ENCODE measurements around the gene CACNA1C.

CACNA1C gene

DNA sequence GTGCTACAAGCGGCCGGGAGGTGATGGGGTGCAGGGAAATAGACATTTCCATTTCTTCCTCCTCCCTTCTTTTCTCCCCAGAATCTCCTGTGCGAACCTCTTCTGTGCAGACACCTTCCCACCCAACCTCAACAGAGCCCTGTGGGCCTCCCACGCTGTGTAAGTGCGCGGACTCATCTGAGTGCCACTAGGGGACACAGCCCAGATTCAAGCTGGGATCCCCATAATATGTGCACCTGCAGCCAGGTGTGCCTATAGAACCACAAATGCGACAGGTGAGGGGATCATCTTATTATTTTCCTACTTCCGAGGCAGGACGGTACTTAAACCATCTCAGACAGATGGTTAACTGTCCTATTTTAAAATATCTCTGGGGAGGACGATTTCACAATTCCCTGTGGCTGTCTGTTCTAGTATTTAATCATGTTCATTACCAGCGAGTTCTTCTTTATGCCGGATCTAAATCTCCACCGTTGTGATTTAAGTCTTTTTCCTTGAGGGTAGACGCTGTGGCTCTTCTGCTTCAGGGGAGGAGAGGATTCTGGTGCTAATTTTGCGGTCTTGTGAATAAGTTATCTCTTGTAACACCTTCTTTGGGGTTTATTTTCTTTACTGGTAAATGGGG lies 17.2 kb upstream of the CACNA1C start:
- no peak for DNase-seq (ENCODE audit: low read depth)

DNA sequence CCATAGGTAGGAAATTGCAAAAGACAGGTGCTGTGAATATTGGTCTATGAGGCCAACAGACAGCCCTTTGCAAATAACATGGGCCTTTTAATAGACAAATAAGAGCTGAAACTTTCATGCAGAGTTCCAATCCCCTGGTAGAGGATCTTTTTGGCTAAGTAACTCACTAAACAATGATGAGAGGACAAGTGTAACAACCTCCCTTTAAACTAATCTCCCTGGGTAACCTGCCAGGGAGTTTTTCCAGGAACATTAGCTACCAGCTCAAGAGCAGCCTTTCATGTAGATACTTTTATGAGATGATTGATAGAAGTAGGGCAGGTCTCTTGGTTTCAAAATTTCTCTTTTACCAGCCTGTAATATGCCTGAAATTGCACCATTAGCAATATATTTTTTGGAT lies 13.8 kb upstream of the CACNA1C start:
- DNase-seq (ENCODE audit: low read depth): no peak

DNA sequence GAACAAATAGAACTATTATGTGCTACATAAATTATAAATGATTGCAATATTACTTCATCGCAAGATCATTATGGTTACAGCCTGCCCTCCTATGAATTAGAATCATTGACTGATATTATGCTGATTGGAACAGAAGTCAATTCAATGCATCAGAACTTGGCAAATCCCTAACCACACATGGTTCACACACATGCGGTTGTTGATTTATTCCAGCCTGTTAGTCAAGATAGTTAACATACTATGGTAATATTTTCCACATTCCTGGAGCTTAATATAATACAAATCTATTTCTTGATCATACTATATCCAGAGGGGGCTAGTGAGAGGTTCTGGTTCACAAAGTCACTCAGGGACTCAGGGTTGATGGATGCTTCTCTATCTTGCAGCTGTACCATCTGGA lies 9.7 kb upstream of the CACNA1C start:
- no peak for DNase-seq (ENCODE audit: low read depth)

DNA sequence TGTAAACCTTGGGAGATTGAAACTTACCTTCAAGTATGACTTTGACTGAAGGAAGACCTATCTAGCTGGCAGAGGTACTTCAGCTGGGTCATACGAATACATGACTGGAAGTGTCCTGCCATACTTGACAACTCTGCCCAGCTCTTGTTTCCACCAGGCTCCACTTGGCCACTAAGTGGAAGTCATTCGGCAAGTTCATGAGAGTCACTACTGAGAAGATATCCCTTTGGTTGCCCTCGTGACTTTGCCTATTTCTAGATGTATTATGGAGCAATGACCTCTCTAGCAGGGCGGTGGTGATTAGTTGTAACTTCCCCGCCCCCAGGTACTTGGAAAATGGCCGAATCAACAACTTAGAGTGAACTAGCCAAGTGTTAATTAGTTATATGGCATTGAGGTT lies 8.6 kb upstream of the CACNA1C start:
- DNase-seq (ENCODE audit: low read depth): no peak

DNA sequence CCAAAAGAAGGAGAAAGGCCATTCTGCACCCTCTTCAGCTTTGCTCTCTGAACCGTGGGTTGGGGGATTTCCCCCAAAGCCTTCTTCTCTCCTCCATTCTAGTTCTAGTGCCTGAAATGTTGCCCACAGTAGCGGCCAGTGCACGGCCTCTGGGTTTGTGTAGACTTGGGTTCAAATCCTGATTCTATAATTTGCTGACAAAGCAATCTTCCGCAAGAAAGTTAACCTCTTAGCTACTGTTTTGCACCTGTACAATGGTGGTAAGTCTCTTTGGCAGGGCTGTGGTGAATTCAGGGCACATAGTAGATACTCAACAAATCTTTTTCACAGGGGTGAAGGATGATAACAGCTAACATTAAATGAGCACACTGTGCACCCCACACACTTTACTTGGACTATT lies 5.8 kb upstream of the CACNA1C start:
- DNase-seq (ENCODE audit: low read depth): no peak

DNA sequence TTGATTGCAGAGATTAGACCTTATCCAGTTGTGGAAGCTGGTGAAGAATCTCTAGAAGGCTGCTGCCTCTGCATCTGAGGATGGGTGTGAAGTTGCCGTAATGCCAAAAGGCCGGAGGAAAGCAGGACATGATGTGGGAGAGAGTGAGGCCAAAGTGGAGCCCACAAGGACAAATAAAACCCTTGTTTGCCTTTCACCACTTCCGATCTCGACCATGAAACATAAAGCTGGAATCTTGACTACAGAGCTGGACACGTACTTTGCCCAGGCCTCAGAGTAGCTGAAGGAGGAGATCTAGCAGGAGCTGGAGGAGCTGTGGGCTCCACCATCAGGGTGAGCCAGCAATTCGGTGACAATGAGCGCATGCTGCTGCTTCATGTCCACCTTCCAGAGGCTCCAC lies 5.0 kb upstream of the CACNA1C start:
- DNase-seq (ENCODE audit: low read depth): no peak

DNA sequence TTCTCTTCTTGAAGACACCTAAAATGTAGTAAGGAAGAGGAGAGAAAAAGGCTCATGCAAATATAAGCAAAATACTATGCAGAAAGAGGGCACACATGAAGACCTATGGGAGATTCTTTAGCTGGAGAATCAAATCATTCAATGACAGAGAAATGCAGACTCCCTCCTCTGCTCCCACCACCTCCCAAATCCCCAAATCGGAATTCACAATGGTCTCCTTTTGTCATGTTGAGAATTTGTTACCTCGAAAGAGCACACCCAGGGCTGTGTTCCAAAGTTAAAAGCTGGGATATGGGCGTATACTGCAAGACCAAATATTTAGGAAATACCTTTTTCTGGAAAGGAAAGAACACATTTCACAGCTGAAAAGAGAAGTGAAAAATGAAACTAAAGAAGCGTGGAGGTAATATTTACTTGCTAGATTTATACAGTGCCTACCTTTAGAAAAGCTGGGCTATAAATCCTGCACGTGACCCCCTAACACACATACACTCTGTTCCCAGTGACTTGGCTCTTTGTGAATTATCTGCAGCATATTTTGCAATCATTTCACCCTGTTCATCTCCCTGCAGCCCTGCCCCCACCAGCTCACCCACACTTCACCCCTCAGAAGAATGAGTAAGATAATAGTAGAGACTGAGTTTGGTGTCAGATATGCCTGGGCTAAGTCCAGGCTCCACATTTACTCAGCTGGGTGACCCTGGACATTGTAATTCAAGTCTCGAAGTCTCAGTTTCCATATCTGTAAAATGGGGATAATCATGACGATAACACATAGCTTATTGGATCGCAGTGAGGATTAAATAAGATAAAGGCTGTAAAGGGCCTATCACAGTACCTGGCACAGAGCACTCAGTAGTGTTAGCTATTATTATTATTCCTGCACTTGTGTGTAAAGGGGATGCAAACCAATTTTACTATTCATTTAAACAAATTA lies 2.9 kb upstream of the CACNA1C start:
- DNase-seq (ENCODE audit: low read depth): peak; percentile 72

DNA sequence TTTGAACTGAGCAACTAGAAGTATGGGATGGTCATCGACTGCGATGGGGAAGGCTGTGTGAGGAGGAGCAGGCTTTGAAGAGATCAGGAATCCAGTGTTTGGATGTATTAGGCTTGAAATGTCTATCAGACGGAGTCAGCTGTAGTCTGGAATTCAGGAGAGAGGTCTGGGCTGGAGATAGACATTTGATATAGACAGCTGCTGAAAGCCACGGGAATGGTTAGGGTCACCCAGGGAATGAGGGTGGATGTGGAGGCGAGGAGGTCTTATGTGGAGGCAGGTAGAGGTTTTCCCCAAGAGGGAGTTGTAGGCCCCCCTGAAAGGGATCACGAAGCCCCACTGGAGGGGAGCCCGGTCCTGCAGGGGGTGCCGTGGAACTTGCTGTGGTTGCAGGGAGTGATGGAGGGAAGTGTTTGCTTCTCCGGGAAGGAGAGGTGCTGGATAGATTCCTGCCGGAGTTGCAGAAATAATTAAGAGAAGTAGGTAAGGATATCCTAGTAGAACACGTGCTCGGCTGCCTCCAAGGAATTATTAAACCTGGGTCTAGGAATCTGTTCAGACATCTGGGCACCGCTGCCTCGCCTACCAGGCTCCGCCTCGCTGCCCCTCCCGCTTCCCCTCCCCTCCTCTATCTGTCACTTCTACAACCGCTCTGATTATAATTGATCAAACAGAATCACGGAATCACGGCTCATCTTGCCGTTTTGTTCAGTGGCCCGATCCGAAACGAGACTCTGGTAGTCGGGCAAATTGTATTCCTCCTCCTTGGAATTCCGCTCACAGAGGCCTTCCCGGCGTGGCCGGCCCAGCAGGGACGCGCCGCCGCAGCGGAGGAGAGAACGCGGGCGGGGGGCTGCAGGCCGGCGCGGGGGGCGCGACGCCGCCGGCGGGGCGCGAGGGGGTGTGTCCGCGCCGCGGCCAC lies 826 bp upstream of the CACNA1C start:
- no peak for DNase-seq (ENCODE audit: low read depth)

DNA sequence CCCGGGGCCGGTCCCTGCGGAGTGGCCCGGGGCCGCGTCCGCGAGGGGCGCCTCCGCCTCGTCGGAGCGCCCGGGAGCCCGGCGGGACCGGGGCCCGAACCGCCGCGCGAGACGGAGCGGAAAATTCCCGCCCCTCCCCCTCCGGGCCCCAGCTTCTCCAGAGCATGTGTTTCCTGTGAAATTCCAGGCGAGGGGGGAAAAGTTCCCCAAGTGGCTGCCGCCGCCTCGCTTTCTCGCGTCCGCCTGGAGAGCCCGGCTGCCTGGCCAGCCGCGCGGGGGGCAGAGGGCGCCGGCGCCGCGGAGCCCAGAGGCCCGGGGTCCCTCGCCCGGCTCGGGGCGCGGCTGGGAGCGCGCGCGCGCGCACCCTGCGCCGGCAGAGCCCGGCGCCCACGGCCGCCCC lies 904 bp downstream of the CACNA1C start:
- DNase-seq (ENCODE audit: low read depth): peak; percentile 66

DNA sequence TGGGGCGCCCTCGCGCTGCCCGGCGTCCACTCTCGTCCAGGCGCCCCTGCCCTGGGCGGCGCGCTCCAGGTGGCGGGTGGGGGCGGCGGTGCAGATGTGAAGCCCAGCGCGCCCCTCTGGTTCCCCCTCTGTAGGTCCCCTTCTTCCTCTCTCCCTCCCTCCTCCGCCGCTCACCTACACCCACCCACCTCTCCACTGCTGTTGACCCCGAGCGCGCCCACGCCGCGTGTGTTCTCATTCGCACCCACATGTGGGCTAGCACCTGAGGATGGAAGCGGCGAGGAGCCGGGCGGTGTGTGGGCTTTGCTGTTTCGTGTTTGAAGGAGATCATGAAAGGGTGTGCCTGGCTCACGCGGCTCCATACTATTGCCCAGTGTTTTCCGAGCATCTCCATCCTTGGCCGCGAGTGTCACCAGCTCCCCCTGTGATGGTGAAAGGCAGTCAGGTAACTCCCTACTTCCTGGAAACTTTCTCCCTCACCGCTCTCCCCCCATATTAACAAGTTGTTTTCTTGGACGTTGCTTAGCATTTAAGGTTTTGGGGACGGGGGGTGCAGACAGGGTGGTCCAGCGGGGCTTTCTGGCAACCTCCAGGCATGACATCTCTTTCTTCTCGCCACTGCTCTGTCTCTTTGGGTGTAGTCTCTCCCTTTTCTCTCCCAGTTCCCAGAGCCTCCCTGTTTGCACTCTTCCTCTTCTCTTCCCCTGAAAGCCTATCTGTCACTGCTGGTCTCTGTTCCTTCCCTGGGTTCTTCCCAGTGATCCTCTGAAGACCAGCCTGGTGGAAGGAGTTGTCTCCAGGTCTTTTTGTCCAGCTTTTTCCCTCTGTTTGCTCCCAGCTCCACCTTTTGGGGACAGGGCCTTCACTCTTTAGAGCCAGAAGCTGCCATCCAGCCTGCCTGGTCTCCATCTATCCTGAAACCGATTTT lies 1.6 kb downstream of the CACNA1C start:
- no peak for DNase-seq (ENCODE audit: low read depth)

DNA sequence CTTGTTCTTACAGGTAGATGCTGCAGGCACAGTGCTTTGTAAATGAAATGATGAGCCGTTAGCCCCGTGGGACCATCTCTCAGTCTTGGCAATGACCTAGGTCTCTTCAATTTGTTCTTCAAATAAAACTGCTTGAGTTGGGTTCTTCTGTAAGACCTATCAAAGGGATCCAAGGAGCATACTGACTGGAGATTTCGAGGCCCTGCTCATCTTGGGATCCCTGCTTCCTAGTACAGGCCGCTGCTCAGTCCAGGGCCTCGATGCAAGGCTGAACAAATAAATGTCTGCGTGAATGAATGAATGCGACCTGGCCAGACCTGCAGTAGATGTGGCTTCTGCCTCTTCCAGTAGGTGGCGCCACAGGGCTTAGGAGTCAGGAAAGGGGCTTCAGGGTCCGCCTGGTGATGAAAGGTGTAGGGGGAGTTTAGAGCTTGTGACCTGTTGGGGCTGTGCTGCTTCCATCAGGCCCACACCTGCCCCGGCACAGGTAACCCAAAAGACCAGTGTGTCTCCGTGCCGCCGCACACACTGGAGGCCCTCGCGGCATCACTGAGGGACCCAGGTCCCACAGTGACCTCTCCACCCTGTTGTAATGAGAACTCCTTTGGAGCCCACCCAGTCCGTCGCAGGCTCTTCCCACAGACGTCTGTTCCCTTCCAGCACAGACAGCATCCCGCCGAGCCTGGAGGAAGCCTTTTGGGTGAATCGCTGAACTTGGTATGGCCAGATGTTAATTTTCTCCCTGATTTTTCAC lies 4.4 kb downstream of the CACNA1C start:
- peak; percentile 61 for DNase-seq (ENCODE audit: low read depth)

DNA sequence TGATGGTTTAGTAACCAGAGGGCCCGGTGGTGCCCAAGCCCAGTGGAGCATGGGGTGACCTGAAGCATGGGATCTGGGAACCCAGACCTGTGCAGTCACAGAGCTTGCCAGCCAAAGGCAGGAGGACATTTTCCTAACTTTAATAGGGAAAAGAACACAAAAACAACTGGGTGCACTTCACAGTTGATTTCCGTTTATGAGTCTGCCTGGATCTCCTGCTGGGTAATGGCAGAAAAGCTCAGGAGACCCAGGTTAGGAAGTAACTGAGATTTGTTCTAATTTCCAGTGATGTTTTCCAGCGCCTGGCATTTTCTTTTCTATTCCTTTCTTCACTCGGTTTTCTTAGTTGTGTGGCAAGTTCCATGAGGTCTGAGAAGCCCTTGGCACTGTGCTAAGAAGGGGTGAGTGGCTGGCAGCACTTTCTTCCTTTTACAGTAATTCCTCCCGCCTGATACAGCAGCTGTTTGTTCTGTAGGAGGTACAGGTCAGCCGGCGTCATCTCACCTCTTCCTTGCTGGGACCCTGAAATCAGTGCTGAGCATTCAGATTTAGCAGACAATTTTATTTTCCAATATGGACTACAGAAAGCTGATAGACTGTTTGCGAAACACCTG lies 5.1 kb downstream of the CACNA1C start:
- DNase-seq (ENCODE audit: low read depth): no peak

DNA sequence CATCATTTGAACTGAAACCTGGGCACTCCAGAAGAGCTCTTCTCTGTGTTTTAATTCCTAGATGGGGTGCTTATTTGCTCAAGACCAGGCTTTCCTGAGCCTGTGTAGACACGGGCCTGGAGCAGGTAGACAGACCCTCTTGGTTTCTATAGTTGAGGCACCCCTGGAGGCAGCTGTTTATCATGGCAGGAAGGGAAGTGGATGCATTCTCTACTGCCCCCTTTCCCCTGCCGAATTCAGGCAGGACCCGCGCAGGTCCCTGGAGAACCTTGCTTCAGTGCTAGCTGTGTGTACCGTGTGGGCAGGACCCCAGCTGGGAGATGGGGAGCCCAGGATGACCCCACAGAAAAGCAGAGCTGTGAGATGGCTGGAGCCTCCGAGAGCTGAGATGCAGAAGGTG lies 6.0 kb downstream of the CACNA1C start:
- DNase-seq (ENCODE audit: low read depth): no peak

DNA sequence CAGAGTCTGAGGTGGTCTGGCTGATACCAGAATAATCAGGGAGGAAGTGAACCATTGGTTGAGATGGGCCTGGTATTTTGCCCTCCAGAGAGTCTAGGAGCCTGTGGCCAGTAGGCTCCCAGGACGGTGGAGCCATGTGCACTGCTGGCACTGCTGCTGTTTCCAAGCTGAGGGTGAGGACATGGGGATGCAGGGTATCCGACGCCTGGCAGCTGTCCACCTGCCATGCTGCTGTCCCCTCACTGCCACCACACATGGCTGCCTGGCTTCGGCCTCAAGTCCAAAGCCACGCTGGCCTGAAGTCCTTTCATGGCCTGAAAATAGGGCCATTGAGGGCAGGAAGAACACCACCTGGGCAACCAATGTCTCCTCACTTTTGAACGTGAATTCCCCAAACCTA lies 8.6 kb downstream of the CACNA1C start:
- DNase-seq (ENCODE audit: low read depth): no peak

DNA sequence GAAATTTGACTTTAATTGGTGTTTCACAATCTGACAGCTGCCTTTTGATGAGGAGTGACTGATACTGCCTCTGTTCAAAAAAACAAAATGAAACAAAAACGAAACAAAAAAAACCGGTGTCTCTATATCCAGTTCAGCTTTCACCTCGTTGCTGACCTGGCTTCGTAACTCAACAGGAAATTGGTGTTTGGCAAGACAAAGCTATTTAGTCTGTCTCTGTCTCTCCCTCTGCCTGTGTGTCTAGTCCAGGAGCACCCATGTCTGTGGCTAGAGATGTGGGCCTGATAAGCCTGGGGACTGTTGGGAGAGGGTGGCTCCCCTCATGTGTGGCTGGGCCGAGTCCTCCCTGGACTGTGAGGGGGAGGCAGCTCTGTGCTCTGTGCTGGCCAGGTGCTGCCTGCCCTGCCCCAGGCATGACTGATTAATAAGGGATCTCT lies 11.3 kb downstream of the CACNA1C start:
- peak; percentile 70 for DNase-seq (ENCODE audit: low read depth)

DNA sequence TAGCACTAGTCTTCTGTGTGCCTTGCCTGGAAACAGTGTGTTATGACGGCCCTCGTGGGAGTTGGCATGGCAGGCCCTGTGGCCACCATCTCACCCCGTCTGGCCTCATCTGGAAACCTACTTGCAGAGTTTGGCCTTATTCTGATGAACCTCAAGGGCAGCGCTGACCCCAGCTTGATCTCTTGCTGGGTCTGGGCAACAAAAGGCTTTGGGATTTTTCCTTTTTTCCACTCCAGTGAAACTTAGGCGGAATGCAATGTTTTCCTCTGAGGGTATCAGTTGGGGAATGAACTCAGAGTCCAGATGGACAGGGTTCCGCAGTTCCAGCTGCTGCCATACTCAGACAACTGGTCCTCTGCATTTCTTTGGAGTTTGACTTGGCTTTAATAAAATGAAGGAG lies 15.9 kb downstream of the CACNA1C start:
- DNase-seq (ENCODE audit: low read depth): no peak

DNA sequence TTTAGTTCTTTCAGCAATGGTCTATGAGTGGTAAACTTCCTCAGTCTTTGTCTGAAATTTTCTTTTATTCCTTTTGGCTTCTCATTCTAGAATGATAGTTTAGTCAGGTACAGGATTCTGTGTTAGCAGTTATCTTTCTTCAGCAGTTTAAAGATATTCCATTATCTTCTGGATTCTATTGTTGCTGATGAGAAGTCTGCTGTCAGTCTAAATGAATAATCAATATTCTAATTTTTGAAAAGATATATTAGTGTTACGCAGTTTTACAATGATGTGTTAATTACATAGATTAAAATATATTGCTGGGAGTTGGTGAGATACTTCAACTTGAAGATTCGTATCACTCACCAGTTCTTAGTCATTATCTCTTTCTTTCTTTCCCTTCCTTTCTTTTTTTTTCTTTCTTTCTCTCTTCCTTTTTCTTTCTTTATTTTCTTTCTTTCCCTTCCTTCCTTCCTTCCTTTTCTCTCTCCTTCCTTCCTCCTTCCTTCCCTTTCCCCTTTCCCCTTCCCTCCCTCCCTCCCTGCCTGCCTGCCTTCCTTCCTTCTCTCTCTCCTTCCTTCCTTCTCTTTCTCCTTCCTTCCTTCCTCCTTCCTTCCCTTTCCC lies 17.8 kb downstream of the CACNA1C start:
- DNase-seq (ENCODE audit: low read depth): no peak

DNA sequence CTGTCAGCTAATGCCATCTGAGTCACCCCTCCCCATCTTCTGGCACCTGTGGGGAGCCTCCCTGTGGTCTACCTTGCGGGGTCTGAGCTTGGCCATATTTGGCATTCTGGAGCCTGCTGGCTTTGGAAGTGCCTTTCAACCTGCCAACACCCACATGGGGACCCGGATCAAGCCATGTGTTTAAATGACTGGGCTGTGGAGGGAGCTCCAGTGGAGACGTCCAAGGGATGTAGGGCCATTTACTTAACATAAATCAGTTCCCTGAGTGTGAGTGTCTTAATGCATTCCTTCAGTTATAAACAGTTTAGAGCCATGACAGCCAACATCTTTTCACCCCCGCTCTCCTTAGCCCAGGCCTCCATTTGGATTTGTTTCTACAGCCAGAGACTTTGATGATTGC lies 22.0 kb downstream of the CACNA1C start:
- no peak for DNase-seq (ENCODE audit: low read depth)

DNA sequence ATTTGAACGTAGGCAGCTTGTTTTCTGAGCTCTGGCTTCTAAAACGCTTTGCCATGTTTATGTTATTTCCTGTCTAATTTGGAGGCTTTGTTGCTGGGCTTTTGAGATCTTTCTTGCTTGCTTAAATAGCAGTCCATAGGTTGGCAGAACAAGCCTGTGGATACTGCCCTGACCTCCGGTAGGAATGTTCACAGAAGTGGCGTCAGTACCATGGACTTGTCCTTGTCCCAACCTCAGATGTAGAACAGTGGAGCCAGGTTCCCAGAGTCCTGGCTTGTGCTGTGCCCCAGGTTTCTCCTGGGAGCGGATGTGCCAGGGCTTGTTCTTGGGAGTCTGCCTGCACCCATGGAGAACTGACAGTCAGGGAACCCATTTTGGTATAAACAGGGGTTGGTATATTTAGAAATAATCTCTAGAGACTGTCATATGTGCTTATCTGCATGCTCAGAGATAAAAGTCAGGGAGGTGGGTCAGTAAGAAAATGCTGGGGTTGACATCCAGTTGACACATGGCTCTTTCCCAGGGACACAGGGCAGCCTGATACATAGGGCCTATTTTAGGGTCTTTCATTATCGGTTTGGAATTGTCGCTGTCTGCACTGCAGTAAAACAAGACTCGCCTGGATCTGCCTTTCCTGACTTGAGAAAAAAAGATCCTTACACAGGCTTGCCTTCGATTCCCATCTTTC lies 22.9 kb downstream of the CACNA1C start:
- DNase-seq (ENCODE audit: low read depth): no peak

Measured in EH (cell line).